PC-9 (cell line): ENCODE data around the gene SLC6A1. TPM values are rescaled to one million over a fixed set of nuclear protein-coding genes. Genes with fewer than 3 reads are reported as not detected.

Source experiments
- BruUV-seq: library from RNA; stranded (reverse); fragments of 400-500 nt; replicated peaks from 2 replicates; lab custom pipeline; 2021; lab: Mats Ljungman, UMichigan
- CTCF ChIA-PET: fragments of 300-600 bp; sonication (Branson Sonifier 250); formaldehyde crosslinking; loops from one replicate; lab custom pipeline; 2022; ENCODE audit warnings: antibody characterized with exemption; lab: Charles Lee
- POLR2A ChIA-PET: fragments of 300-600 bp; sonication (Branson Sonifier 250); formaldehyde crosslinking; loops from one replicate; lab custom pipeline; 2022; ENCODE audit warnings: antibody characterized with exemption; ENCODE audit not compliant: unreplicated experiment; lab: Charles Lee
- DNase-seq, 2 experiments: peaks; one replicate each; pipeline versions ENCODE4 v3.0.0 to v3.0.0-alpha.2; 2015 to 2022; ENCODE audit warnings: mixed read lengths in 1 of 2
- H2AFZ ChIP-seq: fragments of 200-600 bp; sonication (generic); 2 replicates; pipeline ENCODE4 v1.8.1; 2017; ENCODE audit warnings: antibody characterized with exemption
- H3F3A ChIP-seq: fragments of 200-600 bp; sonication (generic); 2 replicates; pipeline ENCODE4 v1.8.1; 2017; ENCODE audit warnings: antibody characterized with exemption, mild to moderate bottlenecking, low read depth; ENCODE audit not compliant: insufficient read depth
- H3K27ac ChIP-seq: fragments of 200-600 bp; sonication (generic); 2 replicates; pipeline ENCODE4 v1.6.1; 2016; ENCODE audit warnings: mixed run types
- H3K27me3 ChIP-seq: fragments of 200-600 bp; sonication (generic); 2 replicates; pipeline ENCODE4 v1.6.1; 2016; ENCODE audit warnings: low read depth, mixed run types; ENCODE audit not compliant: insufficient read depth
- H3K36me3 ChIP-seq: fragments of 200-600 bp; sonication (generic); 2 replicates; pipeline ENCODE4 v1.6.1; 2016; ENCODE audit warnings: low read depth, mixed run types
- H3K4me1 ChIP-seq: fragments of 200-600 bp; sonication (generic); replicated peaks from 2 replicates; pipeline ENCODE4 v1.6.1; 2016; ENCODE audit warnings: mixed run types; ENCODE audit not compliant: insufficient read depth
- H3K4me2 ChIP-seq: fragments of 200-600 bp; sonication (generic); 2 replicates; pipeline ENCODE4 v1.6.1; 2017; ENCODE audit warnings: mixed run types
- H3K4me3 ChIP-seq: fragments of 200-600 bp; sonication (generic); 2 replicates; pipeline ENCODE4 v1.6.1; 2016; ENCODE audit warnings: mixed run types
- H3K79me2 ChIP-seq: fragments of 200-600 bp; sonication (generic); 2 replicates; pipeline ENCODE4 v1.6.1; 2017; ENCODE audit warnings: low read depth, mixed run types
- H3K9me2 ChIP-seq: fragments of 200-600 bp; sonication (generic); 2 replicates; pipeline ENCODE4 v1.8.1; 2017; ENCODE audit warnings: mild to moderate bottlenecking; ENCODE audit not compliant: insufficient read depth
- H3K9me3 ChIP-seq: fragments of 200-600 bp; sonication (generic); 2 replicates; pipeline ENCODE4 v1.8.1; 2016; ENCODE audit warnings: low read depth; ENCODE audit not compliant: insufficient read depth
- H4K20me1 ChIP-seq: fragments of 200-600 bp; sonication (generic); 2 replicates; pipeline ENCODE4 v1.8.1; 2017; ENCODE audit not compliant: insufficient read depth
- EZH2 ChIP-seq: fragments of 200-600 bp; sonication (generic); IDR thresholded peaks from 2 replicates; pipeline ENCODE4 v1.8.0; 2017; ENCODE audit warnings: antibody characterized with exemption, low read depth
- intact Hi-C: fragments of 100-400 bp; cut with micrococcal nuclease; formaldehyde crosslinking; loops from one replicate; pipeline ENCODE4 v1.10.0; 2022; ENCODE audit not compliant: unreplicated experiment
- total RNA-seq: library from RNA; stranded (reverse); gene quantifications from 2 replicates; pipeline ENCODE4 v1.2.3, GENCODE V29; 2021
- TF ChIP-seq, protein P1 (sequence below): fragments of 200-600 bp; sonication (generic); conservative IDR thresholded peaks from 2 replicates; pipeline ENCODE4 v1.6.1; 2017; ENCODE audit warnings: mixed run types, antibody characterized with exemption, mild to moderate bottlenecking, moderate library complexity

The SLC6A1 gene
- total RNA-seq, 1 experiment from 2014 or later, result not detected

DNA sequence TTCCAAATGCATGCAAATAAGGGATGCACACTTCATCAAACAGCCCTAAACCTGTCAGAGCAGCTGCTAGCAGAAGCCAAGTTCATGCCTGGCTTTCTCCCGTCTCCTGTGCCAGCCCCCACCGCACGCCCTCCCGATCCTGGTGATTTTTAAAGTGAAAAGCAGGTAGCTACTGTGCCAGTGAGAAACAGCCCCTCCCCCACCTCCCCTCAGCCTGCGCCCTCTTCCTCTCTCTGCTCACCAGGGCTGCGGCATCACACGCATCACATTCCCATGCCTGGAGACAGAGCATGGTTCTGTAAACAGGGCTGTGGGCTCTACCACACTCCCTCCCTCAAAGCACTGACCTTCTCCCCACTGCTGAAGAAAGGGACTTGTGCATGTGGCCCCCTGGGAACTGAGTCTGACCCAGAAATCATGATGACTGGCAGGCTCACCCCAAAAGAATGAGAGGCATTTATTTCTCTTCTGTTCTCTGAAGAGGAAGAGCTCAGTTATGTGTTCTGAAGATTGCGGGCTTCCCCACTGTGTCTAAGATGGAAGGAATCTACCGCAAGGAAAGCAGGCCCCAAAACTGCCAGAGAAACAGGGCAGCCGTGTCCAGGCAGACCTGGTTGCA lies 14.5 kb upstream of the SLC6A1 start:
- no peaks in the 10 kb centered on the region for H3F3A ChIP-seq
- H3K27ac ChIP-seq, result no peak overlapping the region
- no peak overlapping the region for H2AFZ ChIP-seq
- H3K27me3 ChIP-seq, result peaks cover 87% of the 10 kb centered on the region
- no peaks in the 10 kb centered on the region for H4K20me1 ChIP-seq
- POLR2A ChIA-PET, result interaction anchor here (0.6 kb wide), 1 partner anchor 307 kb away, joined by 3 read pairs; no protein-coding TSS in a partner anchor
- no peaks in the 10 kb centered on the region for H3K9me2 ChIP-seq
- no peaks in the 10 kb centered on the region for H3K36me3 ChIP-seq
- H3K9me3 ChIP-seq, result no peaks in the 10 kb centered on the region
- CTCF ChIA-PET, result no interaction called here
- H3K4me3 ChIP-seq, result no peak overlapping the region
- BruUV-seq, result no TSS peak
- no peak overlapping the region for H3K4me2 ChIP-seq
- TF ChIP-seq, protein P1, sequence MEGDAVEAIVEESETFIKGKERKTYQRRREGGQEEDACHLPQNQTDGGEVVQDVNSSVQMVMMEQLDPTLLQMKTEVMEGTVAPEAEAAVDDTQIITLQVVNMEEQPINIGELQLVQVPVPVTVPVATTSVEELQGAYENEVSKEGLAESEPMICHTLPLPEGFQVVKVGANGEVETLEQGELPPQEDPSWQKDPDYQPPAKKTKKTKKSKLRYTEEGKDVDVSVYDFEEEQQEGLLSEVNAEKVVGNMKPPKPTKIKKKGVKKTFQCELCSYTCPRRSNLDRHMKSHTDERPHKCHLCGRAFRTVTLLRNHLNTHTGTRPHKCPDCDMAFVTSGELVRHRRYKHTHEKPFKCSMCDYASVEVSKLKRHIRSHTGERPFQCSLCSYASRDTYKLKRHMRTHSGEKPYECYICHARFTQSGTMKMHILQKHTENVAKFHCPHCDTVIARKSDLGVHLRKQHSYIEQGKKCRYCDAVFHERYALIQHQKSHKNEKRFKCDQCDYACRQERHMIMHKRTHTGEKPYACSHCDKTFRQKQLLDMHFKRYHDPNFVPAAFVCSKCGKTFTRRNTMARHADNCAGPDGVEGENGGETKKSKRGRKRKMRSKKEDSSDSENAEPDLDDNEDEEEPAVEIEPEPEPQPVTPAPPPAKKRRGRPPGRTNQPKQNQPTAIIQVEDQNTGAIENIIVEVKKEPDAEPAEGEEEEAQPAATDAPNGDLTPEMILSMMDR, result no peak
- no peak for TF ChIP-seq EZH2
- no peak for DNase-seq
- H3K79me2 ChIP-seq, result no peaks in the 10 kb centered on the region
- peaks cover 5% of the 10 kb centered on the region; the same call in 1 of the 2 replicates for H3K4me1 ChIP-seq
- intact Hi-C loops, result loop anchor here (10.0 kb wide), 1 partner anchor 77 kb away; no protein-coding TSS in a partner anchor

DNA sequence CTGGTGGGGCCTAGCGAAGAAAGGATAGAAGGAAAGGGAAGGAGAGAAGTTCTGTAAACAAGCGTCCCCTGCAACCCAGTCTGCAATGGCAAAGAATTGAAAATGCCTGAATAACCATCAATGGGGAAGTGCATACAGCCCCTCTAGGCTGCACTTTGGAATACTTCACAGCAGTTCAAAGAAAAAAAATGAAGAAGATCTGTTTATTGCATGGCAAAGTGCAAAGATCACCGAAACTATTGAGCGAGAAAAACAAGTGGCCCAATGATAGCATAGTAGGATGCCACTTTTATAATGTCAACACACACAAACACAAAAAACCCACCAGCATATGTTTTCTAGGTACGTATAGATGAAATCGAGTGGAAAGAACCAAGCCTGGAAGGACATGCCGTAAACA lies 13.6 kb upstream of the SLC6A1 start:
- H3F3A ChIP-seq, result no peaks in the 10 kb centered on the region
- intact Hi-C loops, result loop anchor here (10.0 kb wide), 1 partner anchor 76 kb away; no protein-coding TSS in a partner anchor
- no peaks in the 10 kb centered on the region for H4K20me1 ChIP-seq
- TF ChIP-seq EZH2, result no peak
- TF ChIP-seq, protein P1, result no peak
- H3K79me2 ChIP-seq, result no peaks in the 10 kb centered on the region
- CTCF ChIA-PET, result no interaction called here
- no peaks in the 10 kb centered on the region for H3K36me3 ChIP-seq
- H3K4me3 ChIP-seq, result no peak overlapping the region
- H3K4me1 ChIP-seq, result peaks cover 5% of the 10 kb centered on the region; the same call in 1 of the 2 replicates
- H3K9me2 ChIP-seq, result no peaks in the 10 kb centered on the region
- H3K27me3 ChIP-seq, result peaks cover 78% of the 10 kb centered on the region
- BruUV-seq, result no TSS peak
- H3K4me2 ChIP-seq, result no peak overlapping the region
- POLR2A ChIA-PET, result no interaction called here
- H3K9me3 ChIP-seq, result no peaks in the 10 kb centered on the region
- H2AFZ ChIP-seq, result no peak overlapping the region
- no peak overlapping the region for H3K27ac ChIP-seq
- no peak for DNase-seq

DNA sequence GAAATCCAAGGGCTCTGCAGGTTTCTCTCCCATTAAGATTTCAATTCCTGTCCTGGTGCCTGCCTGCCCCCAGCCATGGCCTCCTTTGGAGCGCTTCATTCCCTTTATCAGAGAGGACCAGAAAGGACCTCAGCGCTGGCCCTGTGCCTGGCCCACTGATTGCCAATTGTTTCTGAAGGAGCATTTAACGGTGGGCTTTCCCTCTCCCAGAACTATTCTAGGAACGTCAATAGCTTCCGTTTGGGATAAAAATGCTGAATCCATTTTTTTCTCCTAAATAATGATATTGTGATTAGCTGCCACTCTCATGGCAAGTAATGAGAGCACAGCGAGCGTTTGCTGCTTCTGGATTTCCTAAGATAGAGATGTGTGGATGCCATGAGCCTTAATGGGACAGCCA lies 12.2 kb upstream of the SLC6A1 start:
- CTCF ChIA-PET, result no interaction called here
- no peak for TF ChIP-seq EZH2
- TF ChIP-seq, protein P1, result no peak
- no peaks in the 10 kb centered on the region for H4K20me1 ChIP-seq
- no peak overlapping the region for H2AFZ ChIP-seq
- H3K79me2 ChIP-seq, result no peaks in the 10 kb centered on the region
- H3K9me3 ChIP-seq, result no peaks in the 10 kb centered on the region
- no peaks in the 10 kb centered on the region for H3F3A ChIP-seq
- no peak for DNase-seq
- no TSS peak for BruUV-seq
- peaks cover 74% of the 10 kb centered on the region for H3K27me3 ChIP-seq
- H3K4me1 ChIP-seq, result peaks cover 5% of the 10 kb centered on the region; the same call in 1 of the 2 replicates
- H3K36me3 ChIP-seq, result no peaks in the 10 kb centered on the region
- intact Hi-C loops, result no loop called here
- H3K27ac ChIP-seq, result no peak overlapping the region
- POLR2A ChIA-PET, result no interaction called here
- no peak overlapping the region for H3K4me3 ChIP-seq
- no peaks in the 10 kb centered on the region for H3K9me2 ChIP-seq
- no peak overlapping the region for H3K4me2 ChIP-seq
